T-helper 17 cell (primary cell): ENCODE measurements around the gene HLA-C. TPM values are rescaled to one million over a fixed set of nuclear protein-coding genes. Genes with fewer than 3 reads are reported as not detected.

Source experiments
- ATAC-seq: fragments of 150-1000 bp; cut with Tn5 transposase; 2 replicates; pipeline ENCODE4 v1.10.0; 2021; ENCODE audit warnings: mild to moderate bottlenecking, moderate library complexity
- DNase-seq, 3 donors: peaks; one replicate each; pipeline versions ENCODE4 v3.0.0 to v3.0.0-alpha.2; 2020 to 2021
- H3K9me3 ChIP-seq: one replicate; pipeline ENCODE4 v1.7.0; 2013; ENCODE audit warnings: low read length, mild to moderate bottlenecking; ENCODE audit not compliant: control insufficient read depth, poor library complexity, severe bottlenecking
- H3K27ac Mint-ChIP-seq: one replicate; pipeline ENCODE4 v1.8.0; 2022; ENCODE audit warnings: mild to moderate bottlenecking, moderate library complexity, mixed read lengths
- H3K27me3 Mint-ChIP-seq: one replicate; pipeline ENCODE4 v1.8.0; 2022; ENCODE audit warnings: mixed read lengths
- H3K36me3 Mint-ChIP-seq: one replicate; pipeline ENCODE4 v1.8.0; 2022; ENCODE audit warnings: low read depth, mixed read lengths
- H3K4me1 Mint-ChIP-seq: one replicate; pipeline ENCODE4 v1.8.0; 2022; ENCODE audit warnings: mild to moderate bottlenecking, mixed read lengths
- H3K4me3 Mint-ChIP-seq: one replicate; pipeline ENCODE4 v1.8.0; 2022; ENCODE audit warnings: mild to moderate bottlenecking, moderate library complexity, mixed read lengths
- total RNA-seq, 4 donors: library from RNA in 2 of 4; stranded (reverse) in 2 of 4; gene quantifications; one replicate each; pipeline ENCODE4 v1.2.3 and lab custom pipeline; 2022 to 2026

Gene HLA-C
- total RNA-seq, result 1,000 to 10,000 TPM; 1,753 to 2,634 TPM
- 1,101 to 2,090 reads per million in 2 donors for total RNA-seq (lab: John Stamatoyannopoulos, UW)

DNA sequence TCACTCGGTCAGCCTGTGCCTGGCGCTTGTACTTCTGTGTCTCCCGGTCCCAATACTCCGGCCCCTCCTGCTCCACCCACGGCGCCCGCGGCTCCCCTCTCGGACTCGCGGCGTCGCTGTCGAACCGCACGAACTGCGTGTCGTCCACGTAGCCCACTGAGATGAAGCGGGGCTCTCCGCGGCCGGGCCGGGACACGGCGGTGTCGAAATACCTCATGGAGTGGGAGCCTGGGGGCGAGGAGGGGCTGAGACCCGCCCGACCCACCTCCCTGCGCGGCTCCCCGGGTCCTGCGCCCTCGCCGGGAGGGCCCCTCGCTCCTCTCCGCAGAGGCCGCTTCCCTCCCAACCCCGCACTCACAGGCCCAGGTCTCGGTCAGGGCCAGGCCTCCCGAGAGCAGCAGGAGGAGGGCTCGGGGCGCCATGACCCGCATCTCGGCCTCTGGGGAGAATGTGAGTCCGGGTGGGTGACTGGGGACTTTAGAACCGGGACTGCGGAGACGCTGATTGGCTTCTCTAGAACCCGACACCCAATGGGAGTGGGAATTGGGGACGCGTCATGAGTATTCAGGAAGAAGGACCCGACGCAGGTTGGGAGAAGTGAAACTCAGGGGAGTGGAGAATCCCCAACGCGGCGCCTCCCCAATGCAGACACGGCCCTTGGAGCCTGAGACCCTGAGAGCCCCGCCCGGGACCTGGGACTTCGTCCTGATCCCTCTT lies at the start of gene HLA-C:
TSS of gene HLA-C (minus strand) at position 452 of the 717 bp plus-strand sequence. CDS start at position 431, 21 bp downstream.
- Mint-ChIP-seq H3K4me1 (peaks cover 69% of the 10 kb centered on the region), H3K27me3 (no peaks in the 10 kb centered on the region), H3K27ac (peak within 1 kb of the TSS; percentile 100), H3K4me3 (peak within 1 kb of the TSS; percentile 97), H3K36me3 (peaks cover 23% of the 10 kb centered on the region)
- ATAC-seq, result peak; percentile 84
- no peaks in the 10 kb centered on the region for H3K9me3 ChIP-seq
- peak; percentile 77 to 88 (median 84) for DNase-seq

DNA sequence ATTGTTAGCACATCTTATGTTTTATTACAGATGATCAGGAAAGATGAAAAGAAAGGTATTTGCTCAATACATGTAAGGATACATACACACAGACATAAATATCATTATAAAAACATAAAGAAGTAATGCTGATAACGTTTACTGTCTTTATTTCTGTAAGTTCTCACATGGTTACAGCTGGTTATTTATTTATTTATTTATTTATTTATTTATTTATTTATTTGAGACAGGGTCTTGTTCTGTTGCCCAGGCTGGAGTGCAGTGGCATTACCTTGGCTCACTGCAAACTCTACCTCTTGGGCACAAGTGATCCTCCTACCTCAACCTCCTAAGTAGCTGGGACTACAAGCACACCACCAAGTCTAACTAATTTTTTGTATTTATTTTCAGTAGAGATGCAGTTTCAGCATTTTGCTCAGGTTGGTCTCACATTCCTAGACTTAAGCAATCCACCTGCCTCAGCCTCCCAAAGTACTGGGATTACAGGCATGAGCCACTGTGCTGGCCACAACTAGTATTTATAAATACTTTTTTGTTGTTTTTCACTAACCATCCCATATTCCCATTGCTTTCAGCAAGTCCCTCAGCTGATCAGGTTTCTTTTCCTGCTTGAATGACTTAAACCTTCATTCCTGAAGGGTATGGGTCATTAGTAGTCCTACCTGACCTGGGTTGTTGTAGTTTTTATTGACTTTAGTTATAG lies 49.3 kb upstream of the HLA-C start:
- peaks cover 63% of the 10 kb centered on the region for H3K27me3 Mint-ChIP-seq
- DNase-seq (no peak), ATAC-seq (no peak)
- no peaks in the 10 kb centered on the region for H3K9me3 ChIP-seq
- H3K4me3 Mint-ChIP-seq, result no peak overlapping the region
- H3K4me1 Mint-ChIP-seq, result no peaks in the 10 kb centered on the region
- no peak overlapping the region for H3K27ac Mint-ChIP-seq
- peaks cover 15% of the 10 kb centered on the region for H3K36me3 Mint-ChIP-seq

DNA sequence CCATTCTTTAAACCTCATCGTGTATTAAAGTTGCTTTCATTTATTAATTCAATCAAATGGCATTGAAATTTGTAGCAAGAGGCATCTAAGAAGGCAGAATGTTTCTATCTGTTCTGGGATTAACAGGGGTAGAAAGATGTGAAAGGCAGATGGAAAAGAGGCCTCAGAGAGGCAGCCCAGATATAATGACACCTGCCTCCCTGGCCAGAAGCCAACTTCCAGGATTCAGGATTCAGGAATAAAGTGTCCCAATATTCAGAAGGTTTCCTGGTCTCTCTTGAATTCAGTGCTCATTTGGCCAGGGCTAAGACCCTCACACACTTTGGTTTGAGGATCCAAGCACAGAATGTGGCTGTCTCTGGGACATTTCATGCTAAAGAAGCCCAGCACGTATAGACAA lies 45.1 kb upstream of the HLA-C start:
- peaks cover 9% of the 10 kb centered on the region for H3K36me3 Mint-ChIP-seq
- no peaks in the 10 kb centered on the region for H3K9me3 ChIP-seq
- no peak overlapping the region for H3K4me3 Mint-ChIP-seq
- DNase-seq (no peak), ATAC-seq (no peak)
- peaks cover 55% of the 10 kb centered on the region for H3K27me3 Mint-ChIP-seq
- H3K27ac Mint-ChIP-seq, result no peak overlapping the region
- no peaks in the 10 kb centered on the region for H3K4me1 Mint-ChIP-seq

GRCh38 chr6:31309641-31310040 lies 37.7 kb upstream of the HLA-C start:
- no peaks in the 10 kb centered on the region for H3K9me3 ChIP-seq
- no peak overlapping the region for H3K27ac Mint-ChIP-seq
- peaks cover 9% of the 10 kb centered on the region for H3K27me3 Mint-ChIP-seq
- H3K36me3 Mint-ChIP-seq, result no peaks in the 10 kb centered on the region
- peak overlapping the region; percentile 81 for H3K4me3 Mint-ChIP-seq
- no peak for ATAC-seq
- no peaks in the 10 kb centered on the region for H3K4me1 Mint-ChIP-seq
- no peak for DNase-seq

- H3K9me3 ChIP-seq, result no peaks in the 10 kb centered on the region
- DNase-seq (no peak), ATAC-seq (no peak)
- Mint-ChIP-seq H3K4me3 (peak overlapping the region; percentile 89), H3K4me1 (no peaks in the 10 kb centered on the region), H3K27me3 (peaks cover 11% of the 10 kb centered on the region), H3K36me3 (no peaks in the 10 kb centered on the region), H3K27ac (no peak overlapping the region)
Observed at GRCh38 chr6:31308845-31309175, 36.9 kb upstream of the HLA-C start.

DNA sequence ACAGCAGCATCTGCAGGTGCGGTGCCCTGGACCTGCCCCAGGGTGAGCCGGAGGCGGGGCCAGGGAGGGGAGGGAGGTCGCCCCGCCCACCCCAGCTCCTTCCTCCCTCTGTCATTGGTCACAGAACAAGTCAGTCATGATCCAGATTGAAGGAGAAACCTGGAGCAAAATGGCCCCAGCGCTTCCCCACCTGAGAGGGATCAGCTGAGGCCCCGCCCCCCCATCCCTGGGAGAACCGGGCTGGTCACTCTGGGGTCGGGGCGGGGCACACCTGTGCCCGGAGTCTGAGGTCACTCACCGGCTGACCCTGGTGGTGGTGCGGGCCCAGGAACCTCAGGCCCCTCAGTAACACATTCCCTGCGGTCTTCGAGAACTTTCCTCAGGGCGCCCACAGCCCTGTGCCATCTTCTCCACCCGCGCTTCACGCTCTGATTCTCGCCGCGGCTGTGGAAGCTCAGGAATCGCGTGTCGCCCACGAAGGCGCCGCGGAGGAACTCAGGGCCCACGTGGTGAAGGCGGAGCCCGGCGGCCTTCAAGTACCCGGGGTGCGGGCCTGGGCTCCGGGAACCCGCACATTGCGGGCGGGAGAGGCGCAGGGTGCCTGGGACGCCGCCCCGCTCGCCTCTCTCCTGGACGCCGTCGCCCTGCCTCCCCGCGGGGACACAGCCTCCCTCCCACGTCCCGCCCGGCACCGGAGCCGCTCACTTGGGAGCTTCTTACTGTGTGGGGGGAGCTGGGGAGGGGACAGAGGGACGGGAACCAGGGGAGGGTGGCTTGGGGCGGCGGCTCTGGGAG lies 36.4 kb upstream of the HLA-C start:
- H3K36me3 Mint-ChIP-seq, result peaks cover 4% of the 10 kb centered on the region
- DNase-seq (peak; percentile 56 to 65 (median 58)), ATAC-seq (peak; percentile 96)
- H3K4me1 Mint-ChIP-seq, result peaks cover 5% of the 10 kb centered on the region
- peaks cover 17% of the 10 kb centered on the region for H3K27me3 Mint-ChIP-seq
- H3K4me3 Mint-ChIP-seq, result peak overlapping the region; percentile 89
- H3K27ac Mint-ChIP-seq, result no peak overlapping the region
- H3K9me3 ChIP-seq, result no peaks in the 10 kb centered on the region

GRCh38 chr6:31307669-31308049 lies 35.8 kb upstream of the HLA-C start:
- DNase-seq (no peak), ATAC-seq (no peak)
- peak overlapping the region; percentile 89 for H3K4me3 Mint-ChIP-seq
- H3K27me3 Mint-ChIP-seq, result peaks cover 18% of the 10 kb centered on the region
- peaks cover 6% of the 10 kb centered on the region for H3K4me1 Mint-ChIP-seq
- H3K9me3 ChIP-seq, result no peaks in the 10 kb centered on the region
- peaks cover 5% of the 10 kb centered on the region for H3K36me3 Mint-ChIP-seq
- no peak overlapping the region for H3K27ac Mint-ChIP-seq

DNA sequence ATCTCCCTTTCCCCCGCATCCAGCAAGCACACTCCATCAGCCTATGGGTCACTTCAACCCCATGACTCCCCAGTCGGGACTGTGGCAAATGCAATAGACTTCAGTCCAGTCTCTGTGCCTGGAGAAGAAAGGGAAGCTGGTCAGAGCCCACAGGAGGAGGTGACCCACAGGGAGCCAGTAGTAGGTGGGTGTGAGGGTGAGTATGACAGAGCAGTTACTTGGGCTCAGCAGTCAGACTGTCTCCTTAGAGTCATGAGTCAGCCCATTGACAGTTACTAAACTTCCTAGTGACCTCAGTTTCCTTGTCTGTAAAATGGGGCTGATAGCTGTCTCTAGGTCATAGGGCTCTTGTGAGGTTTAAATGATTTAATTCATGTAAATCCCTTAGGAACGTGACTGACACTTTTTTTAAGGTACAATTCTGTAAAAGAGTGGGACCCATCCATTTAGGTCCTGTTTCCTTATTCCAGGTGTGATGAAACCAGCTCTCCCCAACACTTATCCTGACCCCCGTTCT lies 33.9 kb upstream of the HLA-C start:
- Mint-ChIP-seq H3K4me1 (peaks cover 6% of the 10 kb centered on the region), H3K27ac (no peak overlapping the region), H3K36me3 (peaks cover 8% of the 10 kb centered on the region), H3K27me3 (peaks cover 30% of the 10 kb centered on the region), H3K4me3 (no peak overlapping the region)
- ATAC-seq (no peak), DNase-seq (no peak)
- no peaks in the 10 kb centered on the region for H3K9me3 ChIP-seq

- H3K27ac Mint-ChIP-seq, result no peak overlapping the region
- DNase-seq, result no peak
- ATAC-seq, result no peak
- H3K4me3 Mint-ChIP-seq, result no peak overlapping the region
- H3K36me3 Mint-ChIP-seq, result peaks cover 11% of the 10 kb centered on the region
- H3K27me3 Mint-ChIP-seq, result peaks cover 37% of the 10 kb centered on the region
- peaks cover 6% of the 10 kb centered on the region for H3K4me1 Mint-ChIP-seq
- H3K9me3 ChIP-seq, result no peaks in the 10 kb centered on the region
Observed at GRCh38 chr6:31304683-31305082, 32.8 kb upstream of the HLA-C start.

DNA sequence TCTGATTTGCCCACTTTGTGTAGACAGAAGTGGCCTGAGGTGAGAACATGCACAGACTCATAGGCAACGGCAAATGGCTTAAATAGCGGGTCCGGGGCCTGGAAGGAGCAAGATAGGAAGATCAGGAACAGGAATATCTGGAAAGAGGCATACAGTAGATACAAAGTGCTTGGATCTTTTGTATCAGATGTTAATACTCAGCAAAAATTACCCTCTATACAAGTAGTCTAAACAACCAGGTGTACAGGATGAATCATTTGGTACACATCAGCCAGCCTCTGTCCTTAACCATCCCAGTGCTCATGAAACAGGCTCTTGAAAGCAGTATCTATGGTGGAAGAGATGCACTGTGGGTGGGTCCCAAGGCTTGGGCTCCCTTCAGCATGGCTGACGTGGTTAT lies 28.9 kb upstream of the HLA-C start:
- Mint-ChIP-seq H3K4me3 (no peak overlapping the region), H3K4me1 (peaks cover 6% of the 10 kb centered on the region), H3K27ac (peak overlapping the region; percentile 49), H3K36me3 (peaks cover 16% of the 10 kb centered on the region), H3K27me3 (peaks cover 38% of the 10 kb centered on the region)
- DNase-seq, result no peak
- no peak for ATAC-seq
- H3K9me3 ChIP-seq, result no peaks in the 10 kb centered on the region

DNA sequence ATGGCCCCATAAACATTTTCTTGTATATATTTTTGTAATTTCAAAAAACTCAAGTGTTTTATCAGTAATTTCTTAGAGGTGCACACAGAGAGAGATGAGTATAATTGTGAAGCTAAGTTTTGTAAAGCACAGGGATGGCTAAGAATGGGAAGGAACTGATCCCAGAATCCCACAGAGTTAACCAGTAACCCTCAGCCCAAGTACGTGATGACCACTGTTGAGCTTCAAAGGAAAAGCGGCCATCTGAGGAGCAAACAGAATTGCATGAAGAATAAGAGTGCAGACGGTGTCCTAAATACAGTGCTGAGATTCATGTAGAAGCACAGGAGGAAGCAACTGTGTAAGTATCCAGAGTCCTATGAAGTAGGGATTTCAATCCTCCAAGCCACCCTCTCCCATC lies 28.1 kb upstream of the HLA-C start:
- Mint-ChIP-seq H3K4me1 (peaks cover 6% of the 10 kb centered on the region), H3K27me3 (peaks cover 40% of the 10 kb centered on the region), H3K36me3 (peaks cover 16% of the 10 kb centered on the region), H3K27ac (no peak overlapping the region), H3K4me3 (no peak overlapping the region)
- ATAC-seq (no peak), DNase-seq (no peak)
- no peaks in the 10 kb centered on the region for H3K9me3 ChIP-seq

DNA sequence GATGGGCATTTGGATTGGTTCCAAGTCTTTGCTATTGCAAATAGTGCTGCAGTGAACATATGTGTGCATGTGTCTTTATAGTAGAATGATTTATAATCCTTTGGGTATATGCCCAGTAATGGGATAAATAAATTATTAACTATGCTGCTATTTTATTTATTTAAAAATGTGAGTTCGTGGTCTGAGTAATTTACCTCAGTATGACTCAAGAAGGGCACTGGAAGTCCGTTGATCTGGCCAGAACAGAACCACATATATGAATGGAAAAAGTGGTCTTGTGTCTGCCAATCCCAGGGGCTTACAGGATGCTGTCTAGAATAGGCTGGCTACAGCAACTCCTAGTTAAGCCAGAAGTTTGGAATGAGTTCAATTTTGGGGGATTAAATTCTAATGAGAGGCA lies 27.6 kb upstream of the HLA-C start:
- Mint-ChIP-seq H3K27me3 (peaks cover 44% of the 10 kb centered on the region), H3K4me1 (peaks cover 6% of the 10 kb centered on the region), H3K27ac (no peak overlapping the region), H3K4me3 (no peak overlapping the region), H3K36me3 (peaks cover 16% of the 10 kb centered on the region)
- ATAC-seq (no peak), DNase-seq (no peak)
- H3K9me3 ChIP-seq, result no peaks in the 10 kb centered on the region

GRCh38 chr6:31294056-31294455 lies 22.2 kb upstream of the HLA-C start:
- Mint-ChIP-seq H3K27me3 (peaks cover 37% of the 10 kb centered on the region), H3K4me3 (no peak overlapping the region), H3K27ac (no peak overlapping the region), H3K4me1 (peaks cover 8% of the 10 kb centered on the region), H3K36me3 (peaks cover 7% of the 10 kb centered on the region)
- ATAC-seq (no peak), DNase-seq (no peak)
- no peaks in the 10 kb centered on the region for H3K9me3 ChIP-seq
